RWPE1 (cell line): ENCODE results near the gene RTN4IP1.
A peak's percentile ranks its signal among the peaks of the same experiment; 100 is the strongest.

Source experiments
- CTCF ChIA-PET: fragments of 350-600 bp; sonication (Branson Sonifier 250); formaldehyde crosslinking; extraction: SDS; loops from one replicate; lab custom pipeline; 2021; lab: Yijun Ruan, JAX
- POLR2A ChIA-PET: fragments of 400-600 bp; formaldehyde crosslinking; extraction: SDS; loops from one replicate; lab custom pipeline; 2020; ENCODE audit warnings: antibody characterized with exemption; ENCODE audit not compliant: low non-redundant PET; lab: Yijun Ruan, JAX
- DNase-seq: peaks from one replicate; pipeline ENCODE4 v3.0.0; 2012; ENCODE audit warnings: low spot score
- H3K27ac ChIP-seq: fragments of 450-650 bp; 2 replicates; pipeline ENCODE4 v1.5.1; 2017
- CTCF ChIP-seq: fragments of 450-650 bp; conservative IDR thresholded peaks from 2 replicates; pipeline ENCODE4 v1.5.1; 2017; ENCODE audit warnings: low read depth, mild to moderate bottlenecking

Gene RTN4IP1

GRCh38 chr6:106533054-106533453 lies 96.2 kb downstream of the RTN4IP1 start:
- H3K27ac ChIP-seq, result peak overlapping the region; percentile 47
- no peak for TF ChIP-seq CTCF
- CTCF ChIA-PET, result interaction anchor here (0.7 kb wide), 1 partner anchor 57 kb away, joined by 4 read pairs; no protein-coding TSS in a partner anchor
- no peak for DNase-seq
- POLR2A ChIA-PET, result no interaction called here

- no peak overlapping the region for H3K27ac ChIP-seq
- CTCF ChIA-PET, result interaction anchor here (0.5 kb wide), 1 partner anchor 1145 kb away, joined by 5 read pairs; no protein-coding TSS in a partner anchor
- no peak for TF ChIP-seq CTCF
- POLR2A ChIA-PET, result no interaction called here
- DNase-seq, result no peak
Observed at GRCh38 chr6:106530502-106530901, 98.8 kb downstream of the RTN4IP1 start.

- DNase-seq, result no peak
- TF ChIP-seq CTCF, result no peak
- POLR2A ChIA-PET, result no interaction called here
- no peak overlapping the region for H3K27ac ChIP-seq
- CTCF ChIA-PET, result no interaction called here
Observed at GRCh38 chr6:106530026-106530425, 99.3 kb downstream of the RTN4IP1 start.

GRCh38 chr6:106529438-106529837 lies 99.9 kb downstream of the RTN4IP1 start:
- no peak for TF ChIP-seq CTCF
- ChIA-PET POLR2A (no interaction called here), CTCF (no interaction called here)
- peak overlapping the region; percentile 87 for H3K27ac ChIP-seq
- DNase-seq, result no peak

GRCh38 chr6:106528521-106528920 lies 100.8 kb downstream of the RTN4IP1 start:
- ChIA-PET CTCF (interaction anchor here (0.6 kb wide), 1 partner anchor 562 kb away, joined by 6 read pairs; no protein-coding TSS in a partner anchor), POLR2A (no interaction called here)
- TF ChIP-seq CTCF, result no peak
- no peak for DNase-seq
- H3K27ac ChIP-seq, result peak overlapping the region; percentile 87

- DNase-seq, result peak; percentile 82
- CTCF ChIA-PET, result interaction anchor here (0.6 kb wide), 1 partner anchor 69 kb away, joined by 3 read pairs; no protein-coding TSS in a partner anchor
- TF ChIP-seq CTCF, result no peak
- POLR2A ChIA-PET, result no interaction called here
- H3K27ac ChIP-seq, result no peak overlapping the region; the same call in 1 of the 2 replicates
Observed at GRCh38 chr6:106527979-106528378, 101.3 kb downstream of the RTN4IP1 start.
